WERI-Rb-1 (cell line): Measurements from ENCODE around the gene ADGRG3.

Experiments used
- DNase-seq: peaks from one replicate; pipeline ENCODE4 v3.0.0-alpha.2; 2020
- H3K27ac ChIP-seq: fragments of 250-450 bp; sonication (Bioruptor Pico); 2 replicates; pipeline ENCODE4 v1.5.1; 2020; ENCODE audit warnings: mild to moderate bottlenecking, moderate library complexity
- H3K27me3 ChIP-seq: fragments of 250-450 bp; sonication (Bioruptor Pico); 2 replicates; pipeline ENCODE4 v1.5.1; 2021; ENCODE audit warnings: mild to moderate bottlenecking, low read depth, moderate library complexity; ENCODE audit not compliant: insufficient read depth, severe bottlenecking
- H3K36me3 ChIP-seq: fragments of 250-450 bp; sonication (Bioruptor Pico); 2 replicates; pipeline ENCODE4 v1.5.1; 2020; ENCODE audit warnings: mild to moderate bottlenecking, moderate library complexity
- H3K4me3 ChIP-seq: 2 replicates; pipeline ENCODE4 v1.5.1; 2011; ENCODE audit warnings: low read depth, mild to moderate bottlenecking, control low read depth, low read length
- H3K9me3 ChIP-seq: fragments of 250-450 bp; sonication (Bioruptor Pico); 2 replicates; pipeline ENCODE4 v1.5.1; 2021; ENCODE audit warnings: mild to moderate bottlenecking, moderate library complexity; ENCODE audit not compliant: severe bottlenecking
- TF ChIP-seq, protein P1 (sequence below): IDR thresholded peaks from 2 replicates; pipeline ENCODE4 v1.5.1; 2011; ENCODE audit warnings: low read depth, mild to moderate bottlenecking, control low read depth, inconsistent platforms, low read length

Gene ADGRG3

DNA sequence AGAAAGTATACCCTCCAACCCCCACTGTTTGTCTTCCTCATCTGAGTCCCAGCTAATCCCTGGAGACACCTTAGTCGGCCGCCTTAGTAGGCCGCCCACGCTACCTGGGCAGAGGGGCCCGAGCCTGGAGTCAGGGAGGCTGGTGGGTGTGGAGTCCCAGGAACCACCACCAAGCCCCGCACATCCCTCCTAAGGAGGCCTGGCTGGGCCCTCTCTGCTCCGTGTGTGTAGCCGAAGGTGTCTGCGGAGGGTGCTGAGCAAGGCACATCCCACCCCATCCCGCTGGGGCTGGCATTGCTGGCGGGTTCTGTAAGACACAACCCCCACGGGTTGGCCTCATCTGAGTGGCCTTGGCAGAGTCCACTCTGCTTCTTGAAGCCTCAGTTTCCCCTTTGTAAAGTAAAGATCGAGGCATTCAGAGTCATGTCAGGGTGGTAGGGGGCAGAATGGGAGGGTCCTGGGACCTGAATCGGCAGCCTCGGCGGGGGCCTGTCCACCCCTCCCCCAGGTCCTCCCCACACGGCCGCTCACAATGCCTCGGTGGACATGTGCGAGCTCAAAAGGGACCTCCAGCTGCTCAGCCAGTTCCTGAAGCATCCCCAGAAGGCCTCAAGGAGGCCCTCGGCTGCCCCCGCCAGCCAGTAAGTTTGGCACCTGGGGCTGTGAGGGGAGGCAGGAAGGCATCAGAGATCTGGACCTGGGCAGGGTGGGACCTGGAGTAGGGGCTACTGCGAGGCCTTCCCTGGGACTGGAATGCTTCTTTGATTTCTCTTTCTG is 15.2 kb upstream of the ADGRG3 start:
- H3K4me3 ChIP-seq, result no peak overlapping the region
- TF ChIP-seq, protein P1, sequence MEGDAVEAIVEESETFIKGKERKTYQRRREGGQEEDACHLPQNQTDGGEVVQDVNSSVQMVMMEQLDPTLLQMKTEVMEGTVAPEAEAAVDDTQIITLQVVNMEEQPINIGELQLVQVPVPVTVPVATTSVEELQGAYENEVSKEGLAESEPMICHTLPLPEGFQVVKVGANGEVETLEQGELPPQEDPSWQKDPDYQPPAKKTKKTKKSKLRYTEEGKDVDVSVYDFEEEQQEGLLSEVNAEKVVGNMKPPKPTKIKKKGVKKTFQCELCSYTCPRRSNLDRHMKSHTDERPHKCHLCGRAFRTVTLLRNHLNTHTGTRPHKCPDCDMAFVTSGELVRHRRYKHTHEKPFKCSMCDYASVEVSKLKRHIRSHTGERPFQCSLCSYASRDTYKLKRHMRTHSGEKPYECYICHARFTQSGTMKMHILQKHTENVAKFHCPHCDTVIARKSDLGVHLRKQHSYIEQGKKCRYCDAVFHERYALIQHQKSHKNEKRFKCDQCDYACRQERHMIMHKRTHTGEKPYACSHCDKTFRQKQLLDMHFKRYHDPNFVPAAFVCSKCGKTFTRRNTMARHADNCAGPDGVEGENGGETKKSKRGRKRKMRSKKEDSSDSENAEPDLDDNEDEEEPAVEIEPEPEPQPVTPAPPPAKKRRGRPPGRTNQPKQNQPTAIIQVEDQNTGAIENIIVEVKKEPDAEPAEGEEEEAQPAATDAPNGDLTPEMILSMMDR, result no peak
- H3K36me3 ChIP-seq, result no peaks in the 10 kb centered on the region
- no peaks in the 10 kb centered on the region for H3K27me3 ChIP-seq
- H3K9me3 ChIP-seq, result no peaks in the 10 kb centered on the region
- peak overlapping the region; percentile 80 for H3K27ac ChIP-seq
- no peak for DNase-seq

DNA sequence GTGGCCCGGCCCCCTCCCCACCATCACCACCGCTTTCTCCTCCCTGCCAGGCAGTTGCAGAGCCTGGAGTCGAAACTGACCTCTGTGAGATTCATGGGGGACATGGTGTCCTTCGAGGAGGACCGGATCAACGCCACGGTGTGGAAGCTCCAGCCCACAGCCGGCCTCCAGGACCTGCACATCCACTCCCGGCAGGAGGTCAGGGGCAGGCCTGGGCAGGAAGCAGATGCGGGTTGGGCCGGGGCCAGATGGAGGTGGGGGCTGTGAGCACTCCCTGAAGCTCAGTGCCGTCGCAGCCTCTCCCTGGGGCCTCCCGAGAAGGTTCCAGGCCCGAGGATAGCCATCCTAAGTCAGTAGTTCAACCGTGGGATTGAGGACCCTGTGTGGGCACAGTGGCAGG is 14.2 kb upstream of the ADGRG3 start:
- H3K27me3 ChIP-seq, result no peaks in the 10 kb centered on the region
- TF ChIP-seq, protein P1, result no peak
- H3K9me3 ChIP-seq, result no peaks in the 10 kb centered on the region
- no peak overlapping the region for H3K4me3 ChIP-seq
- H3K36me3 ChIP-seq, result no peaks in the 10 kb centered on the region
- peak; percentile 88 for DNase-seq
- peak overlapping the region; percentile 80 for H3K27ac ChIP-seq

DNA sequence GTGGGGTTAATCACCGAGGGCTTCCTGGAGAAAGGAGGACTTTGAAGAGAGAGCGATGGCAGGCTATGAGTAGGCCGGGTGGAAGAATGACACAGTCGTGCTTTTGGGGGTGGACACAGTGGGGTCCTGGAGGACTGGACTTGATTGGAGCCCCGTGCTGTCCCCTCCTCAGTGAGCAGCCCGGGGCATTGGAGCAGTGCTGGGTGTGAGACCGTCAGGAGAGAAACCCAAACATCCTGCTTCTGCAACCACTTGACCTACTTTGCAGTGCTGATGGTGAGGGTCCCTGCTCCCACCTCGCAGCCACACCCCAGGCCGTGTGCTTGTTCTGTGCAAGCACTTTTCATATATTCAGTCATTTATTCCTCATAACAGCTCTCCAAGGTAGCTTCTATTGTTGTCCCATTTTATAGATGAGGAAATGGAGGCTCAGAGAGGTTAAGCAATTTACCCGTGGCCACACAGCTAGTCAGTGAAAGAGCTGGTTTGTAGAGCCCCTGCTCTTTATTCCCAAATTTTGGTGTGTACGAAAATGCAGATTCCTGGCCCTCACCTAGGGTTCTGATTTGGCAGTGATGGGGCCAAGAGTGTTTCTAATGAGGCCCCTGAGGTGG is 11.7 kb upstream of the ADGRG3 start:
- Histone ChIP-seq H3K9me3 (no peaks in the 10 kb centered on the region), H3K27me3 (no peaks in the 10 kb centered on the region), H3K27ac (no peak overlapping the region), H3K36me3 (no peaks in the 10 kb centered on the region), H3K4me3 (no peak overlapping the region)
- TF ChIP-seq, protein P1, result no peak
- DNase-seq, result no peak

DNA sequence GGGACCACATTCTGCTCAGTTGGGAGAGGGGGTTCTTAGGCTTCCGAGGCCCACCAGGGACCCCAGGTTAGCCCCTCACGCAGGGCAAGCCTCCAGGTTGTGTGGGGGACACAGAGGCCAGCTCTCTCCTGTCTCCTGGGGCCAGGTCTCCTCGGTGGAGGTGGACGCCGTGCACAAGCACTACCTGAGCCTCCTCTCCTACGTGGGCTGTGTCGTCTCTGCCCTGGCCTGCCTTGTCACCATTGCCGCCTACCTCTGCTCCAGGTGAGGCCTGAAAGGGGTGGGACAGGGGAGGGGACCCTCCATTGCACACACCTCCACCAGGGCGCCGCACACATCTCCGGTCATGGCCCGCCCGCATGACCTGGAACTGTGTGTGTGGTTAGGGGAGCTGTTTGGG is 10.9 kb upstream of the ADGRG3 start:
- Histone ChIP-seq H3K27me3 (no peaks in the 10 kb centered on the region), H3K9me3 (no peaks in the 10 kb centered on the region), H3K27ac (no peak overlapping the region), H3K4me3 (no peak overlapping the region), H3K36me3 (no peaks in the 10 kb centered on the region)
- DNase-seq, result no peak
- TF ChIP-seq, protein P1, result no peak

DNA sequence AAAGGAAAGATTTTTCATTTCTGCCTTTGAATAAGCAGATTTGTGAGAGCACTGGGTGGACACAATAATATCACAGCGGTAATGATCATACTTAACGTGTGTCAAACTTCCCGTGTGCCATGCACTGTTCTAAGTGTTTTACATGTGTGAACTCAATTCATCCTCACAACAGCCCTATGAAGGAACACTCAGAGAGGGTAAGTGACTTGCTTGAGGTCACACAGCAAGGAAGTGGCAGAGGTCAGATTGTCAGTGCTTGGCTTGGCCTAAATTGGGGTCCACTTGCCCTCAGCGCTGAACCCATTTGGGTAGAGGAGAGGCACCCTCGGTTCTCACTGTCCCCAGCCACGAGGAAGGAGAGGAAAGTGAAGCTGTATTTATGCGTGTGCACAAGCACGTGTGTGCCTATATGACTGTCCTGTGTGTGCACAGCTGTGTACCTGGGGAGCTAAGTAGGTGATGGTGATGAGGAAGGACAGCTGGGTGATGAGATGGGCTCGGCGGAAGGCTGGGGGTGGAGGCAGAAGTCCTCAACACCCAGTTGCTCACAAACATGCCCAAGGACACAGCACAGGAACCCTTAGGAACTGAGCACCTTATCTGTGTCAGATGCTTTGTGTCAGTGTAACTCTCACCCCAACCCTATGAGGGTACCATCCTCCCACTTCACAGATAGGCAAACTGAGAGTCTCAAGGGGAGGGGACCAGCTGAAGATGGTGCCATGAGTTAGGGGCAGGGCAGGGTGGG is 9.8 kb upstream of the ADGRG3 start:
- DNase-seq, result no peak
- Histone ChIP-seq H3K4me3 (no peak overlapping the region), H3K27ac (no peak overlapping the region), H3K36me3 (no peaks in the 10 kb centered on the region), H3K9me3 (no peaks in the 10 kb centered on the region), H3K27me3 (no peaks in the 10 kb centered on the region)
- TF ChIP-seq, protein P1, result no peak
